Neural progenitor cell (in vitro differentiated cells): ENCODE measurements around the gene ITM2C.

Experiments
- EZH2 ChIP-seq: fragments of 200-600 bp; sonication (generic); IDR thresholded peaks from 2 replicates; pipeline ENCODE4 v1.6.1; 2017; ENCODE audit warnings: antibody characterized with exemption, mild to moderate bottlenecking, moderate library complexity
- EZH2phosphoT487 ChIP-seq: fragments of 200-600 bp; sonication (generic); IDR thresholded peaks from 2 replicates; pipeline ENCODE4 v1.6.1; 2017; ENCODE audit warnings: antibody characterized with exemption
- TF ChIP-seq, protein P1 (sequence below): fragments of 200-600 bp; sonication (generic); IDR thresholded peaks from 2 replicates; pipeline ENCODE4 v1.5.1; 2017; ENCODE audit warnings: antibody characterized with exemption, mild to moderate bottlenecking

DNA sequence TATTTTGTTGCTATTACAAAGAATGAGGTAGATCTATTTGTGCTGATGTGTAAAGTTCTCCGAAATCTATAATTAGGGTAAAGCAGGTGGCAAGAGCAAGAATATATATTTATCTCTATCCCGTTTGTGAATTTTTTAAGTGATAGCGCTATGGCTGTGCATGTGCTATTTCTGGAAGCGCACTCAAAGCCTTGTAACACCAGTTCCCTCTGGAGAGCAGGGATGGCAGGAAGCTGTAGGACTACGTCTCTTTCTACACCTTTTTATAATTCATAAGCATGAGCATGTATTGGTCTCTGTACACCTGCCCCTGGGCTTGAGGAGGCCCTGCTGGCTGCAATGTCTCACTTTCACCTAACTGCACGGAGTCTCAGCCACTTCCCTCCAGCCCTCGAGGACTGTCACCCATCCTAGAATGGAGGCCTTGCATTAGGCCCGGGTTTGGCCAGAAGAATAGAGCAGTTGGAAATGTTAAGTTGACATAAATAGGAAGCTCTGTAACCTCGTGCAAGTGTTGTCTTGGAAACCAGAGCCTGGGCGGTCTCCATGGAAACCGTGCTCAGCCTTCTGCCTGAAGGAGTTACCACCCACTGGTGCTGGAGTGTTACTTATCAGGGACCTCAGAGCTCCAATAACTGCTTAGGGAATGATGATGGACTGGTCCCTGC, 20.9 kb downstream of the ITM2C start:
- TF ChIP-seq EZH2phosphoT487 (no peak), EZH2 (no peak)
- TF ChIP-seq, protein P1, sequence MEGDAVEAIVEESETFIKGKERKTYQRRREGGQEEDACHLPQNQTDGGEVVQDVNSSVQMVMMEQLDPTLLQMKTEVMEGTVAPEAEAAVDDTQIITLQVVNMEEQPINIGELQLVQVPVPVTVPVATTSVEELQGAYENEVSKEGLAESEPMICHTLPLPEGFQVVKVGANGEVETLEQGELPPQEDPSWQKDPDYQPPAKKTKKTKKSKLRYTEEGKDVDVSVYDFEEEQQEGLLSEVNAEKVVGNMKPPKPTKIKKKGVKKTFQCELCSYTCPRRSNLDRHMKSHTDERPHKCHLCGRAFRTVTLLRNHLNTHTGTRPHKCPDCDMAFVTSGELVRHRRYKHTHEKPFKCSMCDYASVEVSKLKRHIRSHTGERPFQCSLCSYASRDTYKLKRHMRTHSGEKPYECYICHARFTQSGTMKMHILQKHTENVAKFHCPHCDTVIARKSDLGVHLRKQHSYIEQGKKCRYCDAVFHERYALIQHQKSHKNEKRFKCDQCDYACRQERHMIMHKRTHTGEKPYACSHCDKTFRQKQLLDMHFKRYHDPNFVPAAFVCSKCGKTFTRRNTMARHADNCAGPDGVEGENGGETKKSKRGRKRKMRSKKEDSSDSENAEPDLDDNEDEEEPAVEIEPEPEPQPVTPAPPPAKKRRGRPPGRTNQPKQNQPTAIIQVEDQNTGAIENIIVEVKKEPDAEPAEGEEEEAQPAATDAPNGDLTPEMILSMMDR: no peak
